ENCODE measurements around the gene MITD1.

The MITD1 gene

GRCh38 chr2:99152199-99152895 lies 28.5 kb downstream of the MITD1 start:
- H3K27ac ChIP-seq (replicated peaks), result peak overlapping the region; percentile 89
- TF ChIP-seq POLR2AphosphoS5 (IDR thresholded peaks at IDR 0.05; ENCODE audit: low read depth), result no peak
- TF ChIP-seq REST (IDR thresholded peaks at IDR 0.05; ENCODE audit: insufficient replicate concordance, low read depth), result no peak
- no peak for DNase-seq (ENCODE audit: low read depth in 1 of 2, low spot score in 1 of 2)
- no peaks in the 10 kb centered on the region for H3K27me3 ChIP-seq (ENCODE audit: insufficient read depth, poor library complexity, severe bottlenecking)
- no peak overlapping the region for H3K4me3 ChIP-seq (replicated peaks; ENCODE audit: insufficient read depth, low read length)

- DNase-seq (ENCODE audit: low read depth in 1 of 2, low spot score in 1 of 2), result peak; percentile 55 to 75
- peak overlapping the region; percentile 89 for H3K27ac ChIP-seq (replicated peaks)
- 0 out of 2 replicates have a peak, but pooled peaks have one; percentile 8 for TF ChIP-seq GABPA (IDR thresholded peaks at IDR 0.05; ENCODE audit: low read depth)
- no peak for TF ChIP-seq SPI1 (IDR thresholded peaks at IDR 0.05; ENCODE audit: borderline replicate concordance, low read depth)
- no peak for TF ChIP-seq CTCF (IDR thresholded peaks at IDR 0.05; ENCODE audit: insufficient read depth, low read length)
Observed at GRCh38 chr2:99150706-99151105, 30.2 kb downstream of the MITD1 start.

GRCh38 chr2:99141110-99142108 lies 39.4 kb downstream of the MITD1 start, which contains the start of gene C2orf15:
Gene C2orf15, plus strand, starts transcription at chr2:99141707. Its CDS starts 8,852 bp downstream, at chr2:99150559.
- DNase-seq (ENCODE audit: low read depth in 1 of 2, low spot score in 1 of 2), result peak; percentile 78 to 94
- Histone ChIP-seq H3K27ac (replicated peaks) (peak within 1 kb of the TSS; percentile 57), H3K27me3 (ENCODE audit: insufficient read depth, poor library complexity, severe bottlenecking) (no peaks in the 10 kb centered on the region), H3K4me3 (replicated peaks; ENCODE audit: insufficient read depth, low read length) (peak within 1 kb of the TSS; percentile 99)
- TF ChIP-seq POLR2AphosphoS5 (IDR thresholded peaks at IDR 0.05; ENCODE audit: low read depth) (no peak; the same call in 1 of the 2 replicates), CTCF (IDR thresholded peaks at IDR 0.05; ENCODE audit: insufficient read depth, low read length) (no peak), SPI1 (IDR thresholded peaks at IDR 0.05; ENCODE audit: borderline replicate concordance, low read depth) (0 out of 2 replicates have a peak, but pooled peaks have one; percentile 1), GABPA (IDR thresholded peaks at IDR 0.05; ENCODE audit: low read depth) (no peak), REST (IDR thresholded peaks at IDR 0.05; ENCODE audit: insufficient replicate concordance, low read depth) (no peak)

More at GRCh38 chr2:99150706-99151105, 30.2 kb downstream of the MITD1 start:
- no peaks in the 10 kb centered on the region for H3K27me3 ChIP-seq (ENCODE audit: insufficient read depth, poor library complexity, severe bottlenecking)
- no peak overlapping the region for H3K4me3 ChIP-seq (replicated peaks; ENCODE audit: insufficient read depth, low read length)

- H3K27ac ChIP-seq (replicated peaks), result peak overlapping the region; percentile 57
- H3K4me3 ChIP-seq (replicated peaks; ENCODE audit: insufficient read depth, low read length), result peak overlapping the region; percentile 99
- TF ChIP-seq CTCF (IDR thresholded peaks at IDR 0.05; ENCODE audit: insufficient read depth, low read length), result no peak
- TF ChIP-seq GABPA (IDR thresholded peaks at IDR 0.05; ENCODE audit: low read depth), result no peak
- no peak for TF ChIP-seq POLR2AphosphoS5 (IDR thresholded peaks at IDR 0.05; ENCODE audit: low read depth)
- no peak for TF ChIP-seq SPI1 (IDR thresholded peaks at IDR 0.05; ENCODE audit: borderline replicate concordance, low read depth)
- TF ChIP-seq REST (IDR thresholded peaks at IDR 0.05; ENCODE audit: insufficient replicate concordance, low read depth), result no peak
- H3K27me3 ChIP-seq (ENCODE audit: insufficient read depth, poor library complexity, severe bottlenecking), result no peaks in the 10 kb centered on the region
- DNase-seq (ENCODE audit: low read depth in 1 of 2, low spot score in 1 of 2), result no peak
Observed at GRCh38 chr2:99140860-99141109, 40.1 kb downstream of the MITD1 start.

Measured in HL-60 (cell line).